B cell (primary cell): ENCODE results near the gene SIK1. TPM values are rescaled to one million over a fixed set of nuclear protein-coding genes. Genes with fewer than 3 reads are reported as not detected.
"Not testable (repeated sequence)": the region's sequence is repeated elsewhere in the genome, so short reads cannot be mapped to it uniquely, and the experiment has no call there.

ENCODE experiments used
- ATAC-seq: fragments of 200-7000 bp; cut with Tn5 transposase; one replicate; pipeline ENCODE4 v1.10.0; 2021; ENCODE audit warnings: low read depth, mild to moderate bottlenecking, moderate number of reproducible peaks, moderate library complexity
- CTCF ChIA-PET: fragments of 350-600 bp; sonication (Branson Sonifier 250); formaldehyde crosslinking; loops from one replicate; lab custom pipeline; 2021; ENCODE audit warnings: antibody characterized with exemption, inconsistent platforms; lab: Charles Lee
- POLR2A ChIA-PET: fragments of 350-600 bp; sonication (Branson Sonifier 250); formaldehyde crosslinking; loops from one replicate; lab custom pipeline; 2021; ENCODE audit warnings: antibody characterized with exemption; lab: Charles Lee
- DNase-seq: peaks from one replicate; pipeline ENCODE4 v3.0.0; 2013
- H2AFZ ChIP-seq: 2 replicates; pipeline ENCODE4 v1.6.1; 2012; ENCODE audit warnings: mild to moderate bottlenecking, low read depth, low read length; ENCODE audit not compliant: insufficient read depth, poor library complexity, severe bottlenecking
- H3K27ac ChIP-seq, 2 donors: 1 replicate in 1 of 2; 2 replicates in 1 of 2; pipeline ENCODE4 v1.5.1; 2012 to 2013; ENCODE audit warnings: low read length in 2 of 2, mild to moderate bottlenecking in 2 of 2, moderate library complexity in 1 of 2
- H3K27me3 ChIP-seq, 4 experiments: fragments of 200-600 bp in 1 of 4; sonication (generic) in 1 of 4; replicated peaks in 1 of 4; 1 replicate in 2 of 4; 2 replicates in 2 of 4; pipeline versions ENCODE4 v1.6.1 to v1.7.0; 2013 to 2016; ENCODE audit warnings: low read length in 3 of 4, mild to moderate bottlenecking in 2 of 4, mixed read lengths in 1 of 4, moderate library complexity in 1 of 4; ENCODE audit not compliant: insufficient read depth in 4 of 4, control insufficient read depth in 3 of 4; ENCODE audit errors: control extremely low read depth in 1 of 4
- H3K36me3 ChIP-seq, 2 experiments: replicated peaks in 1 of 2; 1 replicate in 1 of 2; 2 replicates in 1 of 2; pipeline versions ENCODE4 v1.6.1 to v1.7.1; 2013; ENCODE audit warnings: low read length in 1 of 2; ENCODE audit not compliant: insufficient read depth in 2 of 2, control insufficient read depth in 1 of 2; ENCODE audit errors: control extremely low read depth in 1 of 2, extremely low read depth in 1 of 2
- H3K4me1 ChIP-seq, 2 donors: fragments of 200-600 bp in 1 of 2; sonication (generic) in 1 of 2; 1 replicate in 1 of 2; 2 replicates in 1 of 2; pipeline versions ENCODE4 v1.5.1 to v1.6.1; 2013 to 2017; ENCODE audit warnings: low read length in 2 of 2; ENCODE audit not compliant: control insufficient read depth in 2 of 2, insufficient read depth in 2 of 2
- H3K4me2 ChIP-seq: replicated peaks from 2 replicates; pipeline ENCODE3; 2012; ENCODE audit warnings: mild to moderate bottlenecking, low read depth, low read length; ENCODE audit not compliant: poor library complexity, severe bottlenecking
- H3K4me3 ChIP-seq, 5 experiments: fragments of 200-600 bp in 1 of 5; sonication (generic) in 1 of 5; 1 replicate in 3 of 5; 2 replicates in 2 of 5; pipeline versions ENCODE4 v1.5.1 to v1.7.0; 2011 to 2016; ENCODE audit warnings: low read length in 4 of 5, mild to moderate bottlenecking in 4 of 5, low read depth in 2 of 5, control low read depth in 1 of 5, moderate library complexity in 1 of 5; ENCODE audit not compliant: insufficient read depth in 1 of 5; ENCODE audit errors: control extremely low read depth in 1 of 5, extremely low read depth in 1 of 5
- H3K79me2 ChIP-seq: fragments of 200-600 bp; sonication (generic); one replicate; pipeline ENCODE4 v1.6.0; 2016; ENCODE audit warnings: low read length; ENCODE audit not compliant: control insufficient read depth, insufficient read depth
- H3K9ac ChIP-seq: fragments of 200-600 bp; sonication (generic); 2 replicates; pipeline ENCODE4 v1.6.1; 2017; ENCODE audit warnings: mild to moderate bottlenecking, low read length, moderate library complexity
- H3K9me3 ChIP-seq, 3 donors: one replicate each; pipeline versions ENCODE4 v1.6.1 to v1.7.1; 2013; ENCODE audit warnings: low read length in 2 of 3; ENCODE audit not compliant: control insufficient read depth in 2 of 3, insufficient read depth in 1 of 3; ENCODE audit errors: control extremely low read depth in 1 of 3
- H4K20me1 ChIP-seq: 2 replicates; pipeline ENCODE4 v1.6.0; 2012; ENCODE audit warnings: mild to moderate bottlenecking, low read length; ENCODE audit not compliant: insufficient read depth, control insufficient read depth, poor library complexity, severe bottlenecking
- H3K27ac Mint-ChIP-seq: one replicate; pipeline ENCODE4 v1.8.0; 2021; ENCODE audit warnings: mixed read lengths
- H3K27me3 Mint-ChIP-seq: one replicate; pipeline ENCODE4 v1.8.0; 2021; ENCODE audit warnings: mixed read lengths
- H3K4me1 Mint-ChIP-seq: one replicate; pipeline ENCODE4 v1.8.0; 2021; ENCODE audit warnings: mixed read lengths
- H3K4me3 Mint-ChIP-seq: one replicate; pipeline ENCODE4 v1.8.0; 2021; ENCODE audit warnings: mixed read lengths
- H3K9me3 Mint-ChIP-seq: one replicate; pipeline ENCODE4 v1.8.0; 2022; ENCODE audit warnings: mixed read lengths; ENCODE audit not compliant: insufficient read depth
- WGBS: methylation state at CpG from one replicate; pipeline ENCODE4 v1.1.5; 2013; ENCODE audit warnings: missing lambda C conversion rate; ENCODE audit not compliant: insufficient coverage; 5-methylcytosine and 5-hydroxymethylcytosine counted together
- intact Hi-C: fragments of 100-400 bp; cut with micrococcal nuclease; formaldehyde crosslinking; loops from one replicate; pipeline ENCODE4 v1.10.0; 2022
- polyA plus RNA-seq: library from polyadenylated mRNA; depleted of rRNA; stranded (reverse); fragments of >200 nt; gene quantifications from 2 replicates; pipeline ENCODE4 v1.2.3, GENCODE V29; 2012
- total RNA-seq, 2 donors: library from RNA; stranded (reverse); fragments of 120-200 nt in 1 of 2; gene quantifications; 1 replicate in 1 of 2; 2 replicates in 1 of 2; pipeline versions ENCODE4 v1.2.3 to v1.2.4, GENCODE V29; 2013 to 2022

Gene SIK1
- total and polyA plus RNA-seq, 2 donors (not counting 1 experiment from before 2014, with no cell fraction given) = 97.7 to 155 TPM

GRCh38 chr21:43447353-43447977 lies 20.5 kb upstream of the SIK1 start:
- H3K27ac Mint-ChIP-seq, H3K4me3 Mint-ChIP-seq, H3K27me3 ChIP-seq, H3K79me2 ChIP-seq, H3K9me3 Mint-ChIP-seq, H3K4me1 Mint-ChIP-seq, H3K27ac ChIP-seq, H4K20me1 ChIP-seq, POLR2A ChIA-PET, H3K27me3 Mint-ChIP-seq, DNase-seq, H3K4me1 ChIP-seq, H2AFZ ChIP-seq, H3K4me2 ChIP-seq, ATAC-seq, CTCF ChIA-PET, H3K9me3 ChIP-seq, intact Hi-C loops, H3K36me3 ChIP-seq, H3K4me3 ChIP-seq, H3K9ac ChIP-seq: not testable (repeated sequence)
- no CpG with 5 or more reads among the region's 23 CpGs for WGBS

GRCh38 chr21:43446277-43446932 lies 19.5 kb upstream of the SIK1 start:
- H3K79me2 ChIP-seq, H3K4me1 Mint-ChIP-seq, H3K27me3 Mint-ChIP-seq, H3K4me3 ChIP-seq, POLR2A ChIA-PET, H3K9me3 Mint-ChIP-seq, H3K27me3 ChIP-seq, DNase-seq, intact Hi-C loops, H2AFZ ChIP-seq, CTCF ChIA-PET, H3K27ac ChIP-seq, H3K9ac ChIP-seq, H3K36me3 ChIP-seq, H3K9me3 ChIP-seq, H4K20me1 ChIP-seq, H3K4me2 ChIP-seq, ATAC-seq, H3K4me3 Mint-ChIP-seq, H3K27ac Mint-ChIP-seq, H3K4me1 ChIP-seq: not testable (repeated sequence)
- no CpG with 5 or more reads among the region's 35 CpGs for WGBS

GRCh38 chr21:43444524-43444923 lies 17.6 kb upstream of the SIK1 start:
- H3K27me3 Mint-ChIP-seq, intact Hi-C loops, H3K27ac Mint-ChIP-seq, H3K4me1 ChIP-seq, DNase-seq, H3K27ac ChIP-seq, H3K9me3 Mint-ChIP-seq, H3K36me3 ChIP-seq, H3K9me3 ChIP-seq, H3K4me1 Mint-ChIP-seq, H3K79me2 ChIP-seq, H2AFZ ChIP-seq, CTCF ChIA-PET, H3K9ac ChIP-seq, H3K4me3 Mint-ChIP-seq, POLR2A ChIA-PET, H3K4me2 ChIP-seq, H3K27me3 ChIP-seq, ATAC-seq, H3K4me3 ChIP-seq, H4K20me1 ChIP-seq: not testable (repeated sequence)
- WGBS = no CpG with 5 or more reads among the region's 28 CpGs

GRCh38 chr21:43442571-43442970 lies 15.6 kb upstream of the SIK1 start:
- H3K27ac Mint-ChIP-seq, H3K79me2 ChIP-seq, H2AFZ ChIP-seq, intact Hi-C loops, H3K9ac ChIP-seq, H3K4me2 ChIP-seq, H3K27ac ChIP-seq, DNase-seq, CTCF ChIA-PET, H3K27me3 Mint-ChIP-seq, H3K9me3 Mint-ChIP-seq, H3K4me3 ChIP-seq, H3K4me1 Mint-ChIP-seq, H3K9me3 ChIP-seq, H3K4me1 ChIP-seq, POLR2A ChIA-PET, H3K4me3 Mint-ChIP-seq, ATAC-seq, H3K36me3 ChIP-seq, H4K20me1 ChIP-seq, H3K27me3 ChIP-seq: not testable (repeated sequence)
- WGBS = no CpG with 5 or more reads among the region's 12 CpGs
